Heart left ventricle (tissue), 16 donors: ENCODE results near the gene GAB2. TPM values are rescaled to one million over a fixed set of nuclear protein-coding genes. Genes with fewer than 3 reads are reported as not detected.
A peak's percentile ranks its signal among the peaks of the same experiment; 100 is the strongest.

Source experiments
- ATAC-seq, 4 donors: fragments of 200-7000 bp; cut with Tn5 transposase; one replicate each; pipeline ENCODE4 v1.9.1; 2020 to 2022; ENCODE audit warnings: moderate library complexity in 4 of 4, mild to moderate bottlenecking in 3 of 4, moderate number of reproducible peaks in 1 of 4
- DNase-seq, 5 donors: peaks; one replicate each; pipeline ENCODE4 v3.0.0-alpha.2; 2020
- H3K27ac ChIP-seq, 12 donors: fragments of 200-600 bp; sonication (generic) in 4 of 12; one replicate each; pipeline versions ENCODE4 v1.5.0 to v1.8.0; 2016 to 2022; ENCODE audit warnings: mild to moderate bottlenecking in 2 of 12
- H3K27me3 ChIP-seq, 9 donors: fragments of 200-600 bp; sonication (generic) in 2 of 9; one replicate each; pipeline versions ENCODE4 v1.5.1 to v1.8.0; 2016 to 2022; ENCODE audit warnings: mild to moderate bottlenecking in 3 of 9
- H3K36me3 ChIP-seq, 9 donors: fragments of 200-600 bp; sonication (generic) in 2 of 9; one replicate each; pipeline versions ENCODE4 v1.5.0 to v1.8.0; 2018 to 2022; ENCODE audit warnings: mild to moderate bottlenecking in 2 of 9
- H3K4me1 ChIP-seq, 12 donors: fragments of 200-600 bp; sonication (generic) in 4 of 12; one replicate each; pipeline versions ENCODE4 v1.5.0 to v1.8.0; 2016 to 2022; ENCODE audit warnings: mild to moderate bottlenecking in 3 of 12
- H3K4me3 ChIP-seq, 12 donors: fragments of 200-600 bp; sonication (generic) in 4 of 12; one replicate each; pipeline versions ENCODE4 v1.5.0 to v1.8.0; 2017 to 2022; ENCODE audit warnings: mild to moderate bottlenecking in 9 of 12, moderate library complexity in 4 of 12
- H3K9me3 ChIP-seq, 12 donors: fragments of 200-600 bp; sonication (generic) in 4 of 12; one replicate each; pipeline versions ENCODE4 v1.5.0 to v1.8.0; 2016 to 2022; ENCODE audit warnings: mild to moderate bottlenecking in 1 of 12
- POLR2A ChIP-seq, 2 donors: fragments of 450-650 bp; IDR thresholded peaks; one replicate each; pipeline ENCODE4 v1.6.1; 2017; ENCODE audit warnings: antibody characterized with exemption in 2 of 2, mild to moderate bottlenecking in 2 of 2, moderate library complexity in 2 of 2
- WGBS, 4 donors: extraction: QIAGEN DNeasy Blood & Tissue Kit in 2 of 4; methylation state at CpG; one replicate each; pipeline versions ENCODE4 v1.1.5 to v1.1.7; 2013 to 2018; 5-methylcytosine and 5-hydroxymethylcytosine counted together
- intact Hi-C, 10 donors: fragments of 100-400 bp; cut with DNase I; formaldehyde crosslinking; loops; one replicate each; pipeline versions ENCODE4 v1.11.1 to v1.14.2; 2022
- polyA plus RNA-seq, 2 donors: library from polyadenylated mRNA; stranded (reverse); fragments of 200-250 nt; gene quantifications; one replicate each; pipeline ENCODE4 v1.2.3, GENCODE V29; 2013
- total RNA-seq, 9 donors: library from RNA; depleted of rRNA in 2 of 9; stranded (reverse); fragments of >200 nt in 2 of 9; fragmentation: NEBNext Ultra II Directional in 3 of 9; extraction: Animal tissue kit (Norgen Biotek cat#: 25700) in 3 of 9; gene quantifications; one replicate each; pipeline versions ENCODE4 v1.1.0 to v1.2.4, GENCODE V29; 2016 to 2023
- TF ChIP-seq, protein P1 (sequence below), 12 donors: fragments of 200-600 bp; sonication (generic) in 4 of 12; IDR thresholded peaks; one replicate each; pipeline versions ENCODE4 v1.5.0 to v1.8.0; 2018 to 2022; ENCODE audit warnings: antibody characterized with exemption in 12 of 12, mild to moderate bottlenecking in 5 of 12
- donor health status: ischemic (EF 13 %, LVEDD 7.1; RV severe dilation, severe dysfunction).
- donor health status: healthy with polysubstance abuse.
- donor health status: DM: no; HTN: yes; CAD: no.
- donor health status: DM: no; HTN: no; CAD: no.
- donor health status: ischemic (EF 25% LVEDD 6.9; RV normal size, moderate dysfunction).
- donor health status: ischemic (EF 25% LVEDD 5.7; RV mildly dilated, moderate dysfunction).
- donor health status: healthy.
- donor health status: DM: yes; HTN: yes; CAD: no.
- donor health status: ischemic (EF 35%, LVEDD 5.7; RV mildly dilated, moderate dysfunction).
- donor health status: nonischemic (EF 11% LVEDD 7.7; RV severe dilation, severe dysfunction).
- donor health status: DM: yes; HTN: yes; CAD: no.
- donor health status: PGD.
- donor health status: ischemic (EF 29% LVEDD 5.4; RV normal size, mild dysfunction).
- donor health status: nonischemic (EF 23%, LVEDD 6.1; RV moderate dilation, normal function).

Gene GAB2
- total and polyA plus RNA-seq, 11 donors = 6.1 to 53.0 (median 30.0) TPM

DNA sequence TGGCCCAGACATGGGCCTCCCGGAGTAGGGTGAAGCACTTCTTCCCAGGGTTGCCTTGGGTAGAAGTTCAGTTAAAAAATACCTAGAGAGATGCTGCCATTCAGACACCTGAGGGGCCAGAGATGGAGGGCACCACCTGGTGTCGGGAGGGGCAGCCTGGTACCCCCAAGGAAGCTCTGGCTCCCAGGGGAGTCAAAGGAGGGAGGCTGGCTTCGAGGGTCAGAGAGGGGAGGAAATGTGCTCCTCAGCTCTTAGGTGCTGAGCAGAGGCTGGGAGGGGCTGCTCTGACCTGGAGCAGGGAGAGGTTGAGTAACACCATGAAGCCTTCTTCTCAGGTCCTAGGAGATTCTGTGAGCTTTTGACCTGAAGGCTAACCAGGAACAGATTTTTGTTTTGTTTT, 227.8 kb downstream of the GAB2 start:
- WGBS, 4 donors = 32 to 60% (median 47%) methylated on average over 3 of the region's 3 CpGs
- H3K27me3 ChIP-seq = no peaks in the 10 kb centered on the region
- DNase-seq (peak in 1 of 5 donors; percentile 23), ATAC-seq (no peak)
- H3K4me3 ChIP-seq = peak overlapping the region in 11 of 12 donors; percentile 71 to 96 (median 88)
- intact Hi-C loops = loop anchor here in 7 of 10 donors (2.0 to 10.0 kb wide), 7 partner anchors 48 to 227 kb away; partner anchors contain the start of genes ALG8 (in 4 of the 7), GAB2 (in 1 of the 7) and NDUFC2 (in 1 of the 7)
- H3K36me3 ChIP-seq = peaks cover 0 to 16% (median 0%) of the 10 kb centered on the region in 9 donors
- no peaks in the 10 kb centered on the region for H3K9me3 ChIP-seq
- TF ChIP-seq POLR2A (IDR thresholded peaks at IDR 0.05) = no peak
- TF ChIP-seq, protein P1, sequence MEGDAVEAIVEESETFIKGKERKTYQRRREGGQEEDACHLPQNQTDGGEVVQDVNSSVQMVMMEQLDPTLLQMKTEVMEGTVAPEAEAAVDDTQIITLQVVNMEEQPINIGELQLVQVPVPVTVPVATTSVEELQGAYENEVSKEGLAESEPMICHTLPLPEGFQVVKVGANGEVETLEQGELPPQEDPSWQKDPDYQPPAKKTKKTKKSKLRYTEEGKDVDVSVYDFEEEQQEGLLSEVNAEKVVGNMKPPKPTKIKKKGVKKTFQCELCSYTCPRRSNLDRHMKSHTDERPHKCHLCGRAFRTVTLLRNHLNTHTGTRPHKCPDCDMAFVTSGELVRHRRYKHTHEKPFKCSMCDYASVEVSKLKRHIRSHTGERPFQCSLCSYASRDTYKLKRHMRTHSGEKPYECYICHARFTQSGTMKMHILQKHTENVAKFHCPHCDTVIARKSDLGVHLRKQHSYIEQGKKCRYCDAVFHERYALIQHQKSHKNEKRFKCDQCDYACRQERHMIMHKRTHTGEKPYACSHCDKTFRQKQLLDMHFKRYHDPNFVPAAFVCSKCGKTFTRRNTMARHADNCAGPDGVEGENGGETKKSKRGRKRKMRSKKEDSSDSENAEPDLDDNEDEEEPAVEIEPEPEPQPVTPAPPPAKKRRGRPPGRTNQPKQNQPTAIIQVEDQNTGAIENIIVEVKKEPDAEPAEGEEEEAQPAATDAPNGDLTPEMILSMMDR (IDR thresholded peaks at IDR 0.05) = no peak
- peaks cover 2 to 54% (median 37%) of the 10 kb centered on the region in 12 donors for H3K4me1 ChIP-seq
- peak overlapping the region in 6 of 12 donors; percentile 5 to 91 (median 86) for H3K27ac ChIP-seq

DNA sequence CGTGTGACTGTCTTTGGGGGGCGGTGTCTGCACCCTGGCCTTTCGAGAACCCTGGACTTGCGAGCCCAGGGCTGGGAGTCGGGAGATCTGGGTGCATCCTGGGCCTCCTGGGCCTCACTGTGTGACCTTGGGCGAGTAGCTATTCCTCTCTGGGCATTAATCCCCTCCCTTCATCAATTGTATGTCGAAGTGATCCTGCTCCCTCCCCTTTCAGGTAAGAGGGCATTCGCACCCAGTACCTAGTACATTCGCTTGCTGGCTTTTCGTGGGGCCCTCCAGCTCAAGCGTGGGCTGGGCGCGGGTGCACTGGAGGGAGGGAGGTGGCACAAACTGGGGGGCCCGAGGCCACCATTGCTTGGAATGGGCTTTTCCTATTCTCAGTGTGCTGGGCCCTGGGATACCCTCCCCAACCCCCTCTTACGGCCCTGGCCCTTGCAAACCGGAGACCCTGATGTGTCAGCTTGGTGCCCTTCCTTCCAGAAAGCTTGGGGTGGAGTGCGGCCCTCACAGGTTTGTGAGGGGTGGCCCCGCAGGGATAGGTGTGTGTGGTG, 228.4 kb downstream of the GAB2 start:
- ATAC-seq = no peak
- Histone ChIP-seq H3K36me3 (peaks cover 0 to 18% (median 0%) of the 10 kb centered on the region in 9 donors), H3K27ac (peak overlapping the region in 11 of 12 donors; percentile 10 to 95 (median 88)), H3K4me3 (peak overlapping the region; percentile 71 to 96 (median 88)), H3K9me3 (no peaks in the 10 kb centered on the region), H3K4me1 (peaks cover 2 to 54% (median 37%) of the 10 kb centered on the region in 12 donors), H3K27me3 (no peaks in the 10 kb centered on the region)
- no peak for TF ChIP-seq POLR2A (IDR thresholded peaks at IDR 0.05)
- TF ChIP-seq, protein P1 (IDR thresholded peaks at IDR 0.05) = no peak
- 24 to 33% (median 26%) methylated on average over 16 to 18 of the region's 18 CpGs for WGBS, 4 donors
- DNase-seq = peak in 1 of 5 donors; percentile 24
- intact Hi-C loops = loop anchor here in 7 of 10 donors (2.0 to 10.0 kb wide), 7 partner anchors 47 to 228 kb away; partner anchors contain the start of genes ALG8 (in 4 of the 7), GAB2 (in 1 of the 7) and NDUFC2 (in 1 of the 7)

DNA sequence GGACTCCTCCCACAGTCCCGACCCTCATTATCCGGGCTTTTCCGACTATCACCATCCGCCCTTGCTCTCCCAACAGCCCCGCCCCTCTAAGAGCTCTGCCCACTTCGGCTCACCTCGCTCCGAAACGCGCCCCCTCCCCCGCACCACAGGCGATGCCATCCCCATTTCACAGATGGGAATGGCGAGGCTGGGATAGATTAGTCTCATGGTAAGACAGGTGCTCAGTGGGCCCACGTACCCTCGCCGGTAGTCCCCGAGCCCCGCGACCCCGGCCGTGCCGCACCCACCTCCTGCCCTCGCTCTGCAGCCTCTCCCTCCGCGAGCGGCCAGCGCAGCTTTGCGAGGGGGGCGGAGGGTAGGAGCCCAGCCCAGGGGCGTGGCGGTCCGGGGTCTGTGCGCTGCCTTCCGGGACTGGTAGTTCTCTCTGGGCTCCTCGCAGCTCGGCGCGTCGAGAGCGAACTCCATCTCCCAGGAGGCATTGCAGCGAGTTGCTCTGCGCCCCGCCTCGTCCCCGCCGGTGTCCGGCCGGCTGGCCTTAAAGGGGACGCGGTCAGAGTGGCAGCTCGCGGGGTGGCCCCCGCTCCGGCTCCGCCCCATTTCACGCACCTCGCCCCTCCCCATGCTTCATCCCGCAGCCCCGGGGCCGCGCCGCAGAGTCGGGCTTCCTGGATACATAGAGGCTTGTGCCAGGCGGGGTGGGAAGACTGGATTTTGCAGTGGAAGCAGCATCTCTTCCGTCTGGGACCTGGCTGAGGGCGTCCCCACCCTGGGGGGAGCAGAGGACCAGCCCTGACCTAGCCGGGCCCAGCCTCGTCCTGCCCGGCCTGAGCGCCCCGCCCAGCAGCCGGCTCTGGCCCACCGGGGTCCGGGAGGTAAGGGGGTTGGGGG, 229.1 kb downstream of the GAB2 start, which contains the start of the genes KCTD21 and USP35:
TSS of gene KCTD21 (minus strand) at position 341 of the 888 bp plus-strand sequence. CDS start 14,072 bp downstream, outside the sequence.
TSS of gene USP35 (plus strand) at position 634 of the 888 bp plus-strand sequence. CDS start 7,327 bp downstream, outside the sequence.
- no peaks in the 10 kb centered on the region for H3K9me3 ChIP-seq
- intact Hi-C loops = loop anchor here in 7 of 10 donors (1.0 to 10.0 kb wide), 8 partner anchors 19 to 229 kb away; partner anchors contain the start of genes ALG8 (in 4 of the 7), GAB2 (in 1 of the 7) and NDUFC2 (in 1 of the 7)
- peaks cover 2 to 53% (median 37%) of the 10 kb centered on the region in 12 donors for H3K4me1 ChIP-seq
- ATAC-seq (peak; percentile 97 to 98 (median 98)), DNase-seq (peak; percentile 97 to 99 (median 99))
- H3K4me3 ChIP-seq = peak within 1 kb of the TSS; percentile 71 to 96 (median 88)
- peak within 1 kb of the TSS in 11 of 12 donors; percentile 82 to 95 (median 89) for H3K27ac ChIP-seq
- TF ChIP-seq, protein P1 (IDR thresholded peaks at IDR 0.05) = no peak
- TF ChIP-seq POLR2A (IDR thresholded peaks at IDR 0.05) = peak in 1 of 2 donors; percentile 83
- no peaks in the 10 kb centered on the region for H3K27me3 ChIP-seq
- peaks cover 0 to 15% (median 0%) of the 10 kb centered on the region in 9 donors for H3K36me3 ChIP-seq
- WGBS, 4 donors = 0 to 1% (median 1%) methylated on average over 28 to 74 of the region's 74 CpGs
